HepG2 (cell line): ENCODE results near the gene CNN3.

ENCODE experiments used
- BHLHE40 ChIP-seq: IDR thresholded peaks from 2 replicates; pipeline ENCODE4 v1.6.1; 2011; ENCODE audit warnings: low read length, improper control_type of control experiment
- CTCF ChIP-seq: sonication (generic); formaldehyde crosslinking; IDR thresholded peaks from 2 replicates; pipeline ENCODE4 v1.5.0; 2020; ENCODE audit warnings: mild to moderate bottlenecking, missing genetic modification reagents, moderate library complexity
- TF ChIP-seq, protein P1 (sequence below): IDR thresholded peaks from 2 replicates; pipeline ENCODE4 v1.6.1; 2016; ENCODE audit warnings: low read depth, missing genetic modification reagents, missing compliant biosample characterization

DNA sequence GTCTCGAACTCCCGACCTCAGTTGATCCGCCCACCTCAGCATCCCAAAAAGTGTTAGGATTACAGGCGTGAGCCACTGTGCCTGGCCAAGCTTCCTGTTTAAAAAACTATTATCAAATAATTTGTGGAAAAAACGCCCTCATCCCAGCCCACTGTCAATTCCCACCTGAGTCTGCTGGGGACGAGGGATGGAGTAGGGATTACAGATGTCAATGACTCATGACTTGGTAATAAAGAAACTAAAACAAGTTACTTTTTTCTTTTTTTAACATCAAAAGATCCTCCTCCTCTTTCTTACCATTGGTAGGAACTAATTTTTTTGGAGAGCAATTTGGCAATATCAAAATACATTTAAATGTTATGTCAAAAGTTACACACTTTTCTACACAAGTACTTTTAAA lies 9.7 kb downstream of the CNN3 start:
- TF ChIP-seq CTCF (CRISPR knock-in tag) (no peak), BHLHE40 (no peak)
- TF ChIP-seq, protein P1, sequence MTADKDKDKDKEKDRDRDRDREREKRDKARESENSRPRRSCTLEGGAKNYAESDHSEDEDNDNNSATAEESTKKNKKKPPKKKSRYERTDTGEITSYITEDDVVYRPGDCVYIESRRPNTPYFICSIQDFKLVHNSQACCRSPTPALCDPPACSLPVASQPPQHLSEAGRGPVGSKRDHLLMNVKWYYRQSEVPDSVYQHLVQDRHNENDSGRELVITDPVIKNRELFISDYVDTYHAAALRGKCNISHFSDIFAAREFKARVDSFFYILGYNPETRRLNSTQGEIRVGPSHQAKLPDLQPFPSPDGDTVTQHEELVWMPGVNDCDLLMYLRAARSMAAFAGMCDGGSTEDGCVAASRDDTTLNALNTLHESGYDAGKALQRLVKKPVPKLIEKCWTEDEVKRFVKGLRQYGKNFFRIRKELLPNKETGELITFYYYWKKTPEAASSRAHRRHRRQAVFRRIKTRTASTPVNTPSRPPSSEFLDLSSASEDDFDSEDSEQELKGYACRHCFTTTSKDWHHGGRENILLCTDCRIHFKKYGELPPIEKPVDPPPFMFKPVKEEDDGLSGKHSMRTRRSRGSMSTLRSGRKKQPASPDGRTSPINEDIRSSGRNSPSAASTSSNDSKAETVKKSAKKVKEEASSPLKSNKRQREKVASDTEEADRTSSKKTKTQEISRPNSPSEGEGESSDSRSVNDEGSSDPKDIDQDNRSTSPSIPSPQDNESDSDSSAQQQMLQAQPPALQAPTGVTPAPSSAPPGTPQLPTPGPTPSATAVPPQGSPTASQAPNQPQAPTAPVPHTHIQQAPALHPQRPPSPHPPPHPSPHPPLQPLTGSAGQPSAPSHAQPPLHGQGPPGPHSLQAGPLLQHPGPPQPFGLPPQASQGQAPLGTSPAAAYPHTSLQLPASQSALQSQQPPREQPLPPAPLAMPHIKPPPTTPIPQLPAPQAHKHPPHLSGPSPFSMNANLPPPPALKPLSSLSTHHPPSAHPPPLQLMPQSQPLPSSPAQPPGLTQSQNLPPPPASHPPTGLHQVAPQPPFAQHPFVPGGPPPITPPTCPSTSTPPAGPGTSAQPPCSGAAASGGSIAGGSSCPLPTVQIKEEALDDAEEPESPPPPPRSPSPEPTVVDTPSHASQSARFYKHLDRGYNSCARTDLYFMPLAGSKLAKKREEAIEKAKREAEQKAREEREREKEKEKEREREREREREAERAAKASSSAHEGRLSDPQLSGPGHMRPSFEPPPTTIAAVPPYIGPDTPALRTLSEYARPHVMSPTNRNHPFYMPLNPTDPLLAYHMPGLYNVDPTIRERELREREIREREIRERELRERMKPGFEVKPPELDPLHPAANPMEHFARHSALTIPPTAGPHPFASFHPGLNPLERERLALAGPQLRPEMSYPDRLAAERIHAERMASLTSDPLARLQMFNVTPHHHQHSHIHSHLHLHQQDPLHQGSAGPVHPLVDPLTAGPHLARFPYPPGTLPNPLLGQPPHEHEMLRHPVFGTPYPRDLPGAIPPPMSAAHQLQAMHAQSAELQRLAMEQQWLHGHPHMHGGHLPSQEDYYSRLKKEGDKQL: no peak
